Large intestine (tissue), 3 donors: Measurements from ENCODE around the gene TIMM10. TPM values are rescaled to one million over a fixed set of nuclear protein-coding genes. Genes with fewer than 3 reads are reported as not detected.

ENCODE experiments used
- DNase-seq, 2 donors: peaks; one replicate each; pipeline versions ENCODE4 v3.0.0 to v3.0.0-alpha.2; 2013
- H3K27ac ChIP-seq: one replicate; pipeline ENCODE4 v1.5.1; 2013; ENCODE audit warnings: low read length
- H3K27me3 ChIP-seq: 2 replicates; pipeline ENCODE4 v1.6.1; 2013; ENCODE audit warnings: low read length; ENCODE audit not compliant: control insufficient read depth, insufficient read depth
- H3K36me3 ChIP-seq: 2 replicates; pipeline ENCODE4 v1.6.1; 2013; ENCODE audit warnings: low read length; ENCODE audit not compliant: control insufficient read depth, insufficient read depth
- H3K4me1 ChIP-seq: one replicate; pipeline ENCODE4 v1.6.1; 2013; ENCODE audit warnings: low read length; ENCODE audit not compliant: control insufficient read depth, insufficient read depth
- H3K4me3 ChIP-seq: one replicate; pipeline ENCODE4 v1.5.1; 2013; ENCODE audit warnings: low read length
- H3K9me3 ChIP-seq: one replicate; pipeline ENCODE4 v1.6.1; 2013; ENCODE audit warnings: mild to moderate bottlenecking, low read depth, low read length, moderate library complexity; ENCODE audit not compliant: control insufficient read depth
- WGBS: methylation state at CpG from one replicate; pipeline ENCODE4 v1.1.5; 2013; ENCODE audit warnings: low lambda C conversion rate; ENCODE audit not compliant: insufficient coverage; 5-methylcytosine and 5-hydroxymethylcytosine counted together
- polyA plus RNA-seq: library from polyadenylated mRNA; unstranded; fragments of 120-200 nt; gene quantifications from one replicate; pipeline ENCODE4 v1.2.1, GENCODE V29; 2013

The TIMM10 gene
- polyA plus RNA-seq, 1 donor: 29.8 TPM

DNA sequence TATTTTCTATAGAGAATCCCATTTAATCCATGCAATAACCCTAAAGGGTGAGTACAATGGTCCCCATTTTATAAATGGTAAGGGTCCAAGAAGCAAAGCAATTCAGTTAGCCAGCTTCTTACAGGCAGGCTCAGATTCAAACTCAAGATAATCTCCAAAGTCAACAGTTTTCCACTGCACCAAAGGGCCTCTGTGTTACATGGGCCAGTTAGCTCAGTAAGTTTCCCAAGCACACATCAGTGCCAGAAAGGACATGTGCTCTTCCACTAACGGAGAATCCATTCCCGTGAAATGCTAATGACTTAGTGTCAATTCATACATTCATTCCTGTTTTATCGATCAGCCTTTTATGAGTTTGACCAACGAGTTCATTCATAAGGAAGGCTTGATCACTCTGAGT is 26.0 kb downstream of the TIMM10 start:
- Histone ChIP-seq H3K4me1 (peaks cover 5% of the 10 kb centered on the region), H3K4me3 (no peak overlapping the region), H3K27ac (no peak overlapping the region)

DNA sequence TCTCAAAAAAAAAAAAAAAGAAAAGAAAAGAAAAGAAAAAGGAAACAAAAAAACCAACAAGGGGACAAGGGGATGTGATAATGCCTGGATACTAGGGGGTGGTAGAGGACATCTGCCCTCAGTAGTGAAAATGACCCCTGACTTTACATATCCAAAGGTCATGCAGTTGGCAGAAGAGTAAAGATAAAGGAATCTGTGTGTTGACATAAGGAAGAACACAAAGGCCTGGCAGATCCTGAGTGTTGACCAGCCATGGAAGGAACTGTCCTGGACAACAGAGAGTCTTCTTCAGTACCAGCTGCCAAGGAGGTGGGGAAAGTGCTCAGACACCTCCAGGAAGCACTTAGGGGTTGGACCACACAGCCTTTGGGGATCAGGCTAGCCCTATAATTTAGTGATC is 27.7 kb downstream of the TIMM10 start:
- no peak overlapping the region for H3K4me3 ChIP-seq
- no peaks in the 10 kb centered on the region for H3K27me3 ChIP-seq
- peaks cover 19% of the 10 kb centered on the region for H3K4me1 ChIP-seq
- no peaks in the 10 kb centered on the region for H3K9me3 ChIP-seq
- no peak for DNase-seq
- no peak overlapping the region for H3K27ac ChIP-seq
- H3K36me3 ChIP-seq: no peaks in the 10 kb centered on the region

More for the DNA sequence above, 26.0 kb downstream of the TIMM10 start:
- no peaks in the 10 kb centered on the region for H3K9me3 ChIP-seq
- H3K27me3 ChIP-seq: no peaks in the 10 kb centered on the region
- DNase-seq: no peak
- 94% methylated on average over 3 of the region's 4 CpGs for WGBS
- no peaks in the 10 kb centered on the region for H3K36me3 ChIP-seq

DNA sequence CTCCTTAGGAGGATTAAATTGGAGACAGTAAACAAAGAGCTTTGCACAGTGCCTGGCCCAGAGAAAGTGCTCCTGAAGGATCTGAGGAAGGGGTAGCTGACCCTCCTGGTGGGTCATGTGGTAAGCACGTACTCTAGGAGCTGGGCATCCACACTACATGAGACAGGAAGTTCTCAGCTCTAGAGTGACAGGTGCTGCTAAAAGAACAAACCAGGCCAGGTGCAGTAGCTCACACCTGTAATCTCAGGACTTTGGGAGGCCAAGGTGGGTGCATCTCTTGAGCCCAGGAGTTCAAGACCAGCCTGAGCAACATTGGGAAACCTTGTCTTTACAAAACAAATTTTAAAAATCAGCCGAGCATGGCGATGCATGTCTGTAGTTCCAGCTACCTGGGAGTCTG is 28.2 kb downstream of the TIMM10 start:
- H3K27ac ChIP-seq: no peak overlapping the region
- H3K27me3 ChIP-seq: no peaks in the 10 kb centered on the region
- WGBS: no CpG with 5 or more reads among the region's 3 CpGs
- no peaks in the 10 kb centered on the region for H3K36me3 ChIP-seq
- DNase-seq: no peak
- no peaks in the 10 kb centered on the region for H3K9me3 ChIP-seq
- peaks cover 23% of the 10 kb centered on the region for H3K4me1 ChIP-seq
- no peak overlapping the region for H3K4me3 ChIP-seq

DNA sequence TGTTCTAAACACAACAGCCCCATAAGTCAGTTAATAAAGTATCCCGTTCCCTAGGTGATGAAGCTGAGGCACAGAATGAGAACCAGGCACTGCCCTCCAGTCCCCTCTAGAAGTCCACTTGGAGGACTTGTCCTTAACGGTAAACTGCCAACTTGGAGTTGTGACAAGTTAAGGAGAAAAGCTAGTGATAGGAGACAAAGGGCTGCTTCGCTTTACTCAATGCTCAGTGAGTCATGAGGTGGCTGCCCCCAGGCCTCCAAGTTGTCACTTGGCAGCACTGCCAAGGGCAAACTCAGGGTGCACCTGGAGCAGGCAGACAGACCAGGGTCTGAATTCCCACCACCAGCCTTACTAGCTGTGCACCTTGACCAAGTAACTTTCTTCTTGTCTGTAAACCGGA is 28.6 kb downstream of the TIMM10 start:
- DNase-seq: peak in 1 of 2 donors; percentile 56
- Histone ChIP-seq H3K4me1 (peaks cover 27% of the 10 kb centered on the region), H3K4me3 (no peak overlapping the region), H3K27ac (no peak overlapping the region), H3K27me3 (no peaks in the 10 kb centered on the region), H3K9me3 (no peaks in the 10 kb centered on the region), H3K36me3 (no peaks in the 10 kb centered on the region)
- 100% methylated on average over 1 of the region's 4 CpGs for WGBS

DNA sequence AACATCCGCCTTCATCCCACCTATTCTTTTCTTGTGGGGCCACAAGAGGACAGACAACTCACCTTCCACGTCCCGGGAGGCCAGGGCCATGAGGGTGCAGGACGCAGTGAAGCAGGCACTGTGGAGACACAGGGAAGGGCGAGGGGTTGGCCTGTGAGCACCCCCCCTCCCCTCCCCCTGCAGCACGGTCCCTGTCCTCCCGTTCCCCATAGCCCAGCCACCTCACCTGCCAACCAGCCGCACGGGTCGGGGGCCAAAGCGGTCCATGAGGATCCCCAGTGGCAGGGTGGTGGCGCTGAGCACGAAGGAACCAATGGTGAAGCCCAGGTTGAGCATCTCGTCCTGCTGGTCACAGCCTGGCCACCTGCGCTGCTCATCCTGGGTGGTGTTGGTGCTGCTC is 29.6 kb downstream of the TIMM10 start:
- Histone ChIP-seq H3K4me1 (peaks cover 34% of the 10 kb centered on the region), H3K27me3 (no peaks in the 10 kb centered on the region), H3K4me3 (no peak overlapping the region), H3K36me3 (peaks cover 3% of the 10 kb centered on the region), H3K27ac (no peak overlapping the region), H3K9me3 (no peaks in the 10 kb centered on the region)
- no CpG with 5 or more reads among the region's 15 CpGs for WGBS
- DNase-seq: no peak

DNA sequence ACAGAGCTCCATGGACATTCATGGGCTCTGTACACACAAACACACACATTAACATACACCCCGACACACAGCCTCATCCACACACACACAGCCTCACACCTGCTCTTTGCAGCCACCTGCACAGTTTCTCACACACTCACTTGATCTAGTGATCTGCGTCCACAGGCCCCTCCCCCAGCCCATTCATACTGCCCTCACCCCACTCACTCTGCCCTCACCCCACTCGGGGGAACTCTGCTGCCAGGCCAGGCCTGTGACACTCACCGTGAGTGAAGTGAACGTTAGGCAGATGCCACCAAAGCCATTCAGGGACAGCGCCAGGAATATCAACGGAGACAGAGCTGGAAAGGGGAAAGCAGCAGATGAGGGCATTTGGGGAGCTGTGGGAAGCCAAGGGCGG is 30.0 kb downstream of the TIMM10 start:
- DNase-seq: no peak
- Histone ChIP-seq H3K36me3 (peaks cover 3% of the 10 kb centered on the region), H3K9me3 (no peaks in the 10 kb centered on the region), H3K27me3 (no peaks in the 10 kb centered on the region), H3K4me1 (peaks cover 34% of the 10 kb centered on the region), H3K4me3 (no peak overlapping the region), H3K27ac (no peak overlapping the region)
- WGBS: no CpG with 5 or more reads among the region's 8 CpGs

DNA sequence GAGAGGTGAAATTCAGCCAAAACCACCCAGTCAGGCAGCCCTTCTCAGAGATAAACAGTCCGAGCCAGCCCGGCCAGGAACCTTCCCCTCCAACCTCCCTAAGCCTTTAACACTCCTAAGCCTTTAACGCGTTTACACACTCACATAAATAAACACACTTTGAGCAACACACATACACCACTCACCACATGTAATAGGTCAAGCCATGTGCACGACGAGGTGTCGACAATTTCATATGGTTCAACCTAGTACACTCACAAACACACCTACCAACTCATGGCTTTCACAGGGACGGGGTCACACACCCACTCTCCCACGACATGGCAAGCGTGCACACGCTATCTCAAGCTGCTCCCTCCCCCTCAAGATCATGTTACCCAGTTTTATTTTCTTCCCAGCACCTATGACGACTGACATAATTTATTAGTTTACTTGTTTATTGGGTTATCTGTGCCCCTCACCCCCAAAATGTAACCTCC is 30.5 kb downstream of the TIMM10 start:
- no peaks in the 10 kb centered on the region for H3K27me3 ChIP-seq
- DNase-seq: no peak
- H3K4me3 ChIP-seq: peak overlapping the region; percentile 32
- no peaks in the 10 kb centered on the region for H3K9me3 ChIP-seq
- H3K27ac ChIP-seq: no peak overlapping the region
- H3K4me1 ChIP-seq: peaks cover 34% of the 10 kb centered on the region
- H3K36me3 ChIP-seq: peaks cover 6% of the 10 kb centered on the region
- no CpG with 5 or more reads among the region's 12 CpGs for WGBS

DNA sequence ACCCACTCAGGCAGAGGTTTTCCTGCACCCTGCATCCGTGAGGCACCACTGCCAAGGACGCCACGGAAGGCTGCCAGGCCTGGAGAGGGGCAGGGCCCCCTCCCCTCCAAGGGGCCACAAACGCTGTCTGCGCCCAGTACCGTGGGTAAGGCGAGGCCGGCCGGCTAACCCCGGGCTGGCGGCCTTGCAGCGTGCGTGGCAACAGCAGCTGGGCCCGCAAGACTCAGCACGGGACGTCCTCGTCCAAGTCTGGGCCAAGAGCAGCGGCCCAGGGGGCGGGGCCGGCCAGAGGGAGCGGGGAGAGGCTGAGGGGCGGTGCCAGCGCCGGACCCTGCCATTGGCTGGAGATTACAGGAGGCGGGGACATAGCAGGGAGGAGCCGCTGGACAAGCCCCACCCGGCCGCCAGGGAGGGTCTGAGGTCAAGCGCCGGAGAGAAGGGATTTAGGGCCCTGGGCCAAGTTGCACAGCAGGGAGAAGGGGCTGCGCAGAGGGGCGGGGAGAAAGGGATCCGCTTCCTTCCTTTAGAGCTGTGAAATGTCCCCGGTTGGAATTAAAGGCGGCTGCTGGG is 31.1 kb downstream of the TIMM10 start:
- peaks cover 34% of the 10 kb centered on the region for H3K4me1 ChIP-seq
- DNase-seq: peak; percentile 93 to 96
- WGBS: no CpG with 5 or more reads among the region's 35 CpGs
- H3K36me3 ChIP-seq: peaks cover 7% of the 10 kb centered on the region
- no peaks in the 10 kb centered on the region for H3K9me3 ChIP-seq
- no peak overlapping the region for H3K27ac ChIP-seq
- H3K4me3 ChIP-seq: peak overlapping the region; percentile 32
- H3K27me3 ChIP-seq: no peaks in the 10 kb centered on the region

DNA sequence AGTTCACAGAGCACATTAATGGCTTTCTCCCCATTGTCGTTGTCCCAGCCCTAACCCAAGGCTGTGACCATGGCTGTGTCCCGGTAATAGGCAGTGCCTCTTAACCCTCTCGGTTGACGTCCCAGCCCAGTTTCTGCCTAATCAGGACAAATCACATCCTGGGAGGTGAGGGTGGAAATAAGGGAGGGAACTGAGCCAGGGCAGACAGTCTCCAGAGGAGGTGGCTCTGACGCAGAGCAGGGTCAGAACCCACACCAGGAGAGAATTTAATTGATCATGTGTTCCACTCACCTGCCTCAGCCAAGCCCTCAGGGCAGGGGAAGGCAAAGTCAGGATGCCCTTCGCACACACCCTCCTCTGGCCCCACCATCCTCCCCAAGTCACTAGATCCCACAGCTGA is 32.0 kb downstream of the TIMM10 start:
- Histone ChIP-seq H3K27me3 (no peaks in the 10 kb centered on the region), H3K4me3 (no peak overlapping the region), H3K4me1 (peaks cover 37% of the 10 kb centered on the region), H3K36me3 (peaks cover 8% of the 10 kb centered on the region), H3K9me3 (no peaks in the 10 kb centered on the region), H3K27ac (no peak overlapping the region)
- DNase-seq: peak in 1 of 2 donors; percentile 41
- WGBS: no CpG with 5 or more reads among the region's 6 CpGs

DNA sequence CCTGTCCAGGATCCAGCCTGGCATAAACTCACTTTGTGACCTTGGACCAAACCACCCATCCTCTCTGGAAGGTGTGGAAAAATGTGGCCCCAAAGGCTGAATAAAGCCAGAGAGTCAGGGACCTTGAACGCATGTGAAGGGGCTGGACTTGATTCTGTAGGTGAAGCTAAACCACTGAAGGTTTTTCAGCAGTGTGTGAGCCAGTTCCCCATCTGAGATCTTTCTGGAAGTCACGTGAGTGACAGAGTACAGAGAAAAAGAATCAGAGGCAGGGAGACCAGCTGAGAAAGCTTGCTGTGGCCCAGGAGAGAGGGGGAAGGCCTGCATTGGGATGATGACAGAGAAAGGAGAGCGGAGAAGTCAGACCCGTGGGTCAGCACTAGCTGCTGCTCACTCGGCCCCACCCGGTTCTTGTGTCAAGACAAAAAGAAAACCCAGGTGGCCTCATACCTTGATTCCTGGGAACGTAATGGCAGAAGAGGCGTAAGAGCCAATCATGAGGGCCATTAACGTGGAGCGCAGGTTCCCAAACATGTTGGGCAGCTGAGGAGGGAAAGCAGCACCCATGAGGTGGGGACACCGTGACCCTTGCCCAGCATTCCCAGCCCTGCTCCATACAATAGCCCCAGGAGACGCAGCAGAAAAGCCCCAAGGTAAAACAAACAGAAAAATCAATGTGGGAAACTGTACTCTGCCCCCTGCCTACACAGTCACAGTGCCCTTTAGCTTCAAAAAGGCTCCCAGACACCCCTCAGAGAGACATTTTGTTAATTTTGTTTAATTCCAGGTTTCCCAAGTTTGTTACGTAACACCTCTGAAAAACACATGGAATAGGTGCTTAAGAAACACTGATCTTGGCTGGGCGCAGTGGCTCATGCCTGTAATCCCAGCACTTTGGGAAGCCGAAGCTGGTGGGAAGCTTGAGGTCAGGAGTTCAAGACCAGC is 33.0 kb downstream of the TIMM10 start:
- no CpG with 5 or more reads among the region's 15 CpGs for WGBS
- Histone ChIP-seq H3K9me3 (no peaks in the 10 kb centered on the region), H3K36me3 (peaks cover 8% of the 10 kb centered on the region), H3K27ac (peak overlapping the region; percentile 42), H3K4me3 (no peak overlapping the region), H3K27me3 (no peaks in the 10 kb centered on the region), H3K4me1 (peaks cover 38% of the 10 kb centered on the region)
- peak in 1 of 2 donors; percentile 85 for DNase-seq
